ENCODE data around the gene CLCN1.

Gene CLCN1

GRCh38 chr7:143281529-143281928, 34.4 kb upstream of the CLCN1 start:
- no peak overlapping the region for H3K4me3 ChIP-seq (ENCODE audit: low read depth, low read length)
- TF ChIP-seq CTCF (IDR thresholded peaks at IDR 0.05; ENCODE audit: borderline replicate concordance, insufficient read depth, low read depth, low read length): no peak

DNA sequence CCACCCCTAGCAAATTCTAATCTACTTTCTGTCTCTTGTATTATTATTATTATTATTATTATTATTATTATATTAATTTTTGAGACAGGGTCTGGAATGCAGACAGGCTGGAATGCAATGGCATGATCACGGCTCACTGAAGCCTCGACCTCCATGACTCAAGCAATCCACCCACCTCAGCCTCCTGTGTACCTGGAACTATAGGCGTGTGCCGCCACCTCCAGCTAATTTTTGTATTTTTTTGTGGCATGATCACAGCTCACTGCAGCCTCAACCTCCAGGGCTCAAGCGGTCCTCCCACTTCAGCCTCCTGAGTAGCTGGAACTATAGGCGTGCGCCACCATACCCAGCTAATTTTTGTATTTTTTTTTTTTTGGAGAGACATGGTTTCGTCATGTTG, 33.8 kb upstream of the CLCN1 start:
- no peak overlapping the region for H3K4me3 ChIP-seq (ENCODE audit: low read depth, low read length)
- no peak for TF ChIP-seq CTCF (IDR thresholded peaks at IDR 0.05; ENCODE audit: borderline replicate concordance, insufficient read depth, low read depth, low read length)

- H3K4me3 ChIP-seq (ENCODE audit: low read depth, low read length): no peak overlapping the region
- TF ChIP-seq CTCF (IDR thresholded peaks at IDR 0.05; ENCODE audit: borderline replicate concordance, insufficient read depth, low read depth, low read length): no peak
These were observed 32.5 kb upstream of the CLCN1 start for GRCh38 chr7:143283381-143283780.

DNA sequence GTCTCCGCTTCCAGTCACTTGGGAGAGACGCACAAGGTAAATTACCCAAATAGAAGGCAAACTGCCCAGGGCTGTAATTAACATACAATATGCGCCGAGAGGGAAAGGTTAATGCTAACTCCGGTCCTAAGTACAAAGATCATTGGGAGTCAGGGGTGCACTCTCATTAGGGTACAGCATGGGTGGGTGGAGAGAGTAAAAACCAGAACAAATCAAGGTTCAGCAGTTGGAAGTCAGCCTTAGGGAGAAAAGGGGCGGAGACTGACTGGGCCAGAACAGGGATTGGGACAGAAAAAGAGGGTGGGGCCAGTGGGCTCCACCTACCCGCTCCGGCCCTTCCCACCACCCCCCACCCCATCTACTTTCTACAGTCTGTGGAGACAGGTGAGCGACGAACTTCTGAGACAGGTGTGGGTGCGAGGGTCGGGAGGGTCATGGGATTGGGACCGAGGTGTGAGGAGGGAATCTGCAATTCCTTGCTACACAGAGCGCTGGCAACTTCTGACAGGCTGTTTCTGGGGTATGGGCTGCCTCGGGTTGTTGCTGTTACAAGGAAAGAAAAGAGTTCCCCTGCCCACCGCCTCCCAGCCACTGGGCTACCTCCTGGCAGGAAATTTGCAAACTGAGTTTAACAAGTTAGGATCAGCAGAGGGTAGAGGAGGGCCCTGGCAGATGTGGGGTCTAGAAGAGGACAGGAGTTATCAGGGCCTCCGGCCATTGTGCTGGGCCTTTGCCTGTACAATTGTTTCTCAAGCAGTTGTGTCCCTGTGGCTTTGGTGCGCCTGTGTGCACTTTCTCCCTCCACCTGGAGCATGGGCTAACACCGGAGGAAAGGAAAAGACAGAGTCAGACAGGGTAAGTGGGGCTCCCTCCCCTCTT, 31.1 kb upstream of the CLCN1 start, which contains the start of gene TMEM139:
TMEM139 (plus strand) TSS at position 368 of the 879 bp plus-strand sequence. CDS start 1,000 bp downstream, outside the sequence.
- no peak for TF ChIP-seq CTCF (IDR thresholded peaks at IDR 0.05; ENCODE audit: borderline replicate concordance, insufficient read depth, low read depth, low read length)
- H3K4me3 ChIP-seq (ENCODE audit: low read depth, low read length): no peak within 1 kb of the TSS

- no peak for TF ChIP-seq CTCF (IDR thresholded peaks at IDR 0.05; ENCODE audit: borderline replicate concordance, insufficient read depth, low read depth, low read length)
- no peak overlapping the region for H3K4me3 ChIP-seq (ENCODE audit: low read depth, low read length)
These were observed 30.5 kb upstream of the CLCN1 start for GRCh38 chr7:143285470-143285778.

- no peak for TF ChIP-seq CTCF (IDR thresholded peaks at IDR 0.05; ENCODE audit: borderline replicate concordance, insufficient read depth, low read depth, low read length)
- no peak overlapping the region for H3K4me3 ChIP-seq (ENCODE audit: low read depth, low read length)
These were observed 29.9 kb upstream of the CLCN1 start for GRCh38 chr7:143285806-143286521.

DNA sequence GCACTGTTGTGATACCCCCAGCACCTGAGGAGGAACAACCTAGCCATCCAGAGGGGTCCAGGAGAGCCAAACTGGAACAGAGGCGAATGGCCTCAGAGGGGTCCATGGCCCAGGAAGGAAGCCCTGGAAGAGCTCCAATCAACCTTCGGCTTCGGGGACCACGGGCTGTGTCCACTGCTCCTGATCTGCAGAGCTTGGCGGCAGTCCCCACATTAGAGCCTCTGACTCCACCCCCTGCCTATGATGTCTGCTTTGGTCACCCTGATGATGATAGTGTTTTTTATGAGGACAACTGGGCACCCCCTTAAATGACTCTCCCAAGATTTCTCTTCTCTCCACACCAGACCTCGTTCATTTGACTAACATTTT, 29.4 kb upstream of the CLCN1 start:
- no peak overlapping the region for H3K4me3 ChIP-seq (ENCODE audit: low read depth, low read length)
- no peak for TF ChIP-seq CTCF (IDR thresholded peaks at IDR 0.05; ENCODE audit: borderline replicate concordance, insufficient read depth, low read depth, low read length)

Data from GM12875 (cell line).